B cell (primary cell): ENCODE results near the gene PROSER1.
"Not testable (repeated sequence)": the region's sequence is repeated elsewhere in the genome, so short reads cannot be mapped to it uniquely, and the experiment has no call there.

ENCODE experiments used
- EZH2 ChIP-seq: IDR thresholded peaks from 2 replicates; pipeline ENCODE4 v1.6.1; 2012; ENCODE audit warnings: borderline replicate concordance, low read depth, mild to moderate bottlenecking, moderate library complexity, low read length; ENCODE audit not compliant: insufficient read depth, poor library complexity, severe bottlenecking
- TF ChIP-seq, protein P1 (sequence below): fragments of 200-600 bp; IDR thresholded peaks from one replicate; pipeline ENCODE4 v1.8.0; 2022; ENCODE audit warnings: antibody characterized with exemption, mild to moderate bottlenecking

DNA sequence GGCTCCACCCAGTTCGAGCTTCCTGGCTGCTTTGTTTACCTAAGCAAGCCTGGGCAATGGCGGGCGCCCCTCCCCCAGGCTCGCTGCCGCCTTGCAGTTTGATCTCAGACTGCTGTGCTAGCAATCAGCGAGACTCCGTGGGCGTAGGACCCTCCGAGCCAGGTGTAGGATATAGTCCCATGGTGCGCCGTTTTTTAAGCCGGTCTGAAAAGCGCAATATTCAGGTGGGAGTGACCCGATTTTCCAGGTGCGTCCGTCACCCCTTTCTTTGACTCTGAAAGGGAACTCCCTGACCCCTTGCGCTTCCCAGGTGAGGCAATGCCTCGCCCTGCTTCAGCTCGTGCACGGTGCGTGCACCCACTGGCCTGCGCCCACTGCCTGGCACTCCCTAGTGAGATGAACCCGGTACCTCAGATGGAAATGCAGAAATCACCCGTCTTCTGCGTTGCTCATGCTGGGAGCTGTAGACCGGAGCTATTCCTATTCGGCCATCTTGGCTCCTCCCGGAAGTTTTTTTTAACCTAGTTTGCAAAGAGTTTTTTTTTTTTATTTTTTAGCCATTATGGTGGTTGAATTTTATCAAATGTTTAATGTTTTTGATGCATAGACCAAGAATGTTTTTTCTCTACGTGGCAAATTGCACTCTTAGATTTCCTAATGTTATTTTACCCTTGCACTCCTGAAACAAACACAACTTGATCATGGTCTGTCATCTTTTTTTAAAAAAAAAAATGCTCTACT, 31.3 kb downstream of the PROSER1 start:
- TF ChIP-seq, protein P1, sequence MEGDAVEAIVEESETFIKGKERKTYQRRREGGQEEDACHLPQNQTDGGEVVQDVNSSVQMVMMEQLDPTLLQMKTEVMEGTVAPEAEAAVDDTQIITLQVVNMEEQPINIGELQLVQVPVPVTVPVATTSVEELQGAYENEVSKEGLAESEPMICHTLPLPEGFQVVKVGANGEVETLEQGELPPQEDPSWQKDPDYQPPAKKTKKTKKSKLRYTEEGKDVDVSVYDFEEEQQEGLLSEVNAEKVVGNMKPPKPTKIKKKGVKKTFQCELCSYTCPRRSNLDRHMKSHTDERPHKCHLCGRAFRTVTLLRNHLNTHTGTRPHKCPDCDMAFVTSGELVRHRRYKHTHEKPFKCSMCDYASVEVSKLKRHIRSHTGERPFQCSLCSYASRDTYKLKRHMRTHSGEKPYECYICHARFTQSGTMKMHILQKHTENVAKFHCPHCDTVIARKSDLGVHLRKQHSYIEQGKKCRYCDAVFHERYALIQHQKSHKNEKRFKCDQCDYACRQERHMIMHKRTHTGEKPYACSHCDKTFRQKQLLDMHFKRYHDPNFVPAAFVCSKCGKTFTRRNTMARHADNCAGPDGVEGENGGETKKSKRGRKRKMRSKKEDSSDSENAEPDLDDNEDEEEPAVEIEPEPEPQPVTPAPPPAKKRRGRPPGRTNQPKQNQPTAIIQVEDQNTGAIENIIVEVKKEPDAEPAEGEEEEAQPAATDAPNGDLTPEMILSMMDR, result not testable (repeated sequence)
- not testable (repeated sequence) for TF ChIP-seq EZH2
